ENCODE data around the gene SATL1. TPM values are rescaled to one million over a fixed set of nuclear protein-coding genes. Genes with fewer than 3 reads are reported as not detected.
"Not testable (repeated sequence)": the region's sequence is repeated elsewhere in the genome, so short reads cannot be mapped to it uniquely, and the experiment has no call there.

The SATL1 gene, protein sequence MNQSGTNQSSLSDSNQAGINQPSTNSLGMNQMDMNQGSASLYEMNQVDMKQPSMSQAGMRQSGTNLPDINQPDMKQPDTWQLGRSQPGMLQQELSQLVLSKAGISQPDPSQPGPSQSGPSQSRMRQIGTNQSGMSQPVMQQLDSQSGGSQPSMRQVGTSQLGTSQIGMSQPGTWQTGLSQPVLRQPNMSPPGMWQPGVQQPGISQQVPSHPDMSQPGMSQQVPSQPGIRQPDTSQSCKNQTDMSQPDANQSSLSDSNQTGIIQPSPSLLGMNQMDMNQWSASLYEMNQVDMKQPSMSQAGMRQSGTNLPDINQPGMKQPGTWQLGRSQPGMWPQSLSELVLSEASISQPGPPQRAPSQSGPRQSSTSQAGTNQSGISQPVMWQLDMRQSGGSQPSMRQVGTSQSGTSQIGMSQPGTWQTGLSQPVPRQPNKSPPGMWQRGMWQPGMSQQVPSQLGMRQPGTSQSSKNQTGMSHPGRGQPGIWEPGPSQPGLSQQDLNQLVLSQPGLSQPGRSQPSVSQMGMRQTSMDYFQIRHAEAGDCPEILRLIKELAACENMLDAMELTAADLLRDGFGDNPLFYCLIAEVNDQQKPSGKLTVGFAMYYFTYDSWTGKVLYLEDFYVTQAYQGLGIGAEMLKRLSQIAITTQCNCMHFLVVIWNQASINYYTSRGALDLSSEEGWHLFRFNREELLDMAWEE
- total RNA-seq, result not detected in 2 replicates

- H3K27me3 Mint-ChIP-seq (ENCODE audit: low read depth), result peaks cover 22% of the 10 kb centered on the region
- no peaks in the 10 kb centered on the region for H3K9me3 Mint-ChIP-seq
- DNase-seq (ENCODE audit: low spot score), result no peak
- H3K4me1 Mint-ChIP-seq (ENCODE audit: low read depth), result peaks cover 8% of the 10 kb centered on the region
- peak within 1 kb of the TSS; percentile 72 for H3K27ac Mint-ChIP-seq
- intact Hi-C loops (cut with micrococcal nuclease), result no loop called here
- H3K4me3 Mint-ChIP-seq (ENCODE audit: low read depth), result peak within 1 kb of the TSS; percentile 94
- H3K36me3 Mint-ChIP-seq (ENCODE audit: low read depth), result no peaks in the 10 kb centered on the region
Measured at GRCh38 chrX:85243761-85244449, at the start of gene SATL1, which contains the start of gene ZNF711. TSS of gene SATL1 (minus strand) at chrX:85243779. CDS start at chrX:85108968, 134,811 bp downstream. TSS of gene ZNF711 (plus strand) at chrX:85243991. CDS start at chrX:85247573, 3,582 bp downstream.

DNA sequence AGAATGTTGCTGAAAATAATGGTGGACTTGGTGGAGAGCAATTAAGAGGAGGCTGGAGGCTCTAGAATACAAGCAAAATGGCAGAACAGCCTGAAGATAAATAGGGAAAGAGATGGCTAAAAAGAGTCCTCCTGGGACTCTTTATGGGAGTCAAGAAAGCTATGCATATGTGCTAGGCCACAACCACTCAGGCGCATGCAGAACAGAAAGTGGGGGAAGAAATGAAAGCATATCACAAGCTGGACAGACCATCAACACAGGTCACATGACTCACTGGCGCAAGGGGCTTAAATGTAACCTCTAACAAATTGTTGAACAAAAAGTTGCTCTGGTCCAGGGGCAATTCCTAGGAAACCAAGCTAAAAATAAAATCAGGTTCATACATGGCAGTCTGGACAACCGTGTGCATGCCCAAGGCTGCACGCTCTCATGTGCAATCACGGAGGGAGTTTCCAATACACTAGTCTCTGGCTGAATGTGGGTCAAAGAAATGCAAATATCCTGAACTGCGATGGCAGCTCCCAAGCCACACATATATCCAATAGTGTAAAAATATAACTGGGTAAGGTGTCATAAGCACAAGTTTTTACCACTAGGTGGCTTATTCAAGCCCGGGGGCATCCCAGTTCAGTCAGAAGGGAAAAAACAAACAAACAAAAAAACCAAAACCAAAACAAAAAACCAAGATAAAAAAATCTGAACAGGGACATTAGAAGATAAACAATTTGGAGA lies 45.6 kb upstream of the SATL1 start:
- intact Hi-C loops (cut with micrococcal nuclease), result no loop called here
- Mint-ChIP-seq H3K27ac (no peak overlapping the region), H3K4me1 (ENCODE audit: low read depth) (no peaks in the 10 kb centered on the region), H3K4me3 (ENCODE audit: low read depth) (no peak overlapping the region), H3K27me3 (ENCODE audit: low read depth) (no peaks in the 10 kb centered on the region), H3K36me3 (ENCODE audit: low read depth) (no peaks in the 10 kb centered on the region), H3K9me3 (peaks cover 8% of the 10 kb centered on the region)
- DNase-seq (ENCODE audit: low spot score), result no peak

DNA sequence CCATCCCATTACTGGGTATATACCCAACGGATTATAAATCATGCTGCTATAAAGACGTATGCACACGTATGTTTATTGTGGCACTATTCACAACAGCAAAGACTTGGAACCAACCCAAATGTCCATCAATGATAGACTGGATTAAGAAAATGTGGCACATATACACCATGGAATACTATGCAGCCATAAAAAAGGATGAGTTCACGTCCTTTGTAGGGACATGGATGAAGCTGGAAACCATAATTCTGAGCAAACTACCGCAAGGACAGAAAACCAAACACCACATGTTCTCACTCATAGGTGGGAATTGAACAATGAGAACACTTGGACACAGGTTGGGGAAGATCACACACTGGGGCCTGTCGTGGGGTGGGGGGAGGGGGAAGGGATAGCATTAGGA lies 41.7 kb upstream of the SATL1 start:
- intact Hi-C loops (cut with micrococcal nuclease); H3K4me3 Mint-ChIP-seq (ENCODE audit: low read depth); H3K27me3 Mint-ChIP-seq (ENCODE audit: low read depth); H3K36me3 Mint-ChIP-seq (ENCODE audit: low read depth); H3K9me3 Mint-ChIP-seq; DNase-seq (ENCODE audit: low spot score); H3K27ac Mint-ChIP-seq; H3K4me1 Mint-ChIP-seq (ENCODE audit: low read depth): not testable (repeated sequence)

DNA sequence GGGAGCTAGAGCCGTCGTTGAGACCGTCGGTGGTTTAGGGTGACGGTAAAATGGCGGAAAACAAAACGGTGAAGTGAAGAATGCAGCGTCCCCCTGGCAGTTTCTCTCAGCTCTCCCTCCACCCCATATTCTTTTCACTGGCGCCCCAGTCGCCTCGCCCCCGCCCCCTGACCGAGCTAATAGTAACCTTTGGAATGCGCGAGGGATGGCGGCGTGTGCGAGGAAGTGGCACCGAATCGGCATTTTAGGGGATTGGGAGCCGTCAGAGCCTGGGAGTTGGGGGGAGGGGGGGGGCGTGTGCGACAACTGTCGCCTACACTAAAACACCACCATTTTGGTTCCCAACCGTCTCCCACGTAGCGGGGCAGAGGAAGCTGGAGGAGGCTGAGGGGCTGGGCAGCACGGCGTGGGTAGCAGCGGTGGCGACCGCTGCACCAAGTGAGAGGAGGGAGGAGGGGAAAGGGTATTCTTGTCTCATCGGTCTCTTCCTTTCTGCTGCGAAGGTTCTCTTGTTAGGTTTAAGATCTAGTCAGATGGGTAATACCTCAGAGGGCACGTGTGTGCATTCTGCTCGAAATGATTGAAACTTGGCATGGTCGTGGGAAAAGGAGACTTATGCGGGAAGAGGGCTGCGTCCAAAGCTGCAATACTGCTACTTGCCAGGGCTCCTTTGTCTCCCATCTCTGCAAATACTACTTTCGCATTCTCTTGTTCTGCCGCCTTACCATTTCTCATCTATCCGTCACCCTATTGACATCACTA lies 1.1 kb upstream of the SATL1 start:
- intact Hi-C loops (cut with micrococcal nuclease), result no loop called here
- DNase-seq (ENCODE audit: low spot score), result no peak
- Mint-ChIP-seq H3K4me3 (ENCODE audit: low read depth) (peak overlapping the region; percentile 94), H3K4me1 (ENCODE audit: low read depth) (peaks cover 8% of the 10 kb centered on the region), H3K27me3 (ENCODE audit: low read depth) (peaks cover 22% of the 10 kb centered on the region), H3K36me3 (ENCODE audit: low read depth) (no peaks in the 10 kb centered on the region), H3K9me3 (no peaks in the 10 kb centered on the region), H3K27ac (peak overlapping the region; percentile 72)

DNA sequence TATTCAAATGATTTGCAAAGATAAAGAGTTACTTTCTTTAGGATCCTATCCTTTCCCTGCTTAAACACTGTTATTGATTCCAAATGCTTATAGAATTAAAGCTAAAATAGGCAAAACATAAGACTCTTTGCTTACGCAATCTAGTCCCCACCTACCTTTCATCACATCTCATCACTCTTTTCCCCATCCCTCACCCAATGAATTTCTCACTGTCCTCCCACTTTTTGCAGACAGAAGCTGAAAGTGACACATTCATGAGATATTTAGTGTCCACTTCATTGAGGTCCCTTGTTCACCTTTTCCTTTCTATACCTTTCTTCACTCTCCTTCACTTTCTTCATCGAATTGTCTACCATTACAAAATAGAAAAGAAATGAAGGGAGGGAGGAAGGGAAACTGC lies 424 bp downstream of the SATL1 start:
- intact Hi-C loops (cut with micrococcal nuclease), result no loop called here
- Mint-ChIP-seq H3K4me1 (ENCODE audit: low read depth) (peaks cover 8% of the 10 kb centered on the region), H3K27me3 (ENCODE audit: low read depth) (peaks cover 22% of the 10 kb centered on the region), H3K36me3 (ENCODE audit: low read depth) (no peaks in the 10 kb centered on the region), H3K27ac (no peak overlapping the region), H3K9me3 (no peaks in the 10 kb centered on the region), H3K4me3 (ENCODE audit: low read depth) (peak overlapping the region; percentile 33)
- DNase-seq (ENCODE audit: low spot score), result no peak

DNA sequence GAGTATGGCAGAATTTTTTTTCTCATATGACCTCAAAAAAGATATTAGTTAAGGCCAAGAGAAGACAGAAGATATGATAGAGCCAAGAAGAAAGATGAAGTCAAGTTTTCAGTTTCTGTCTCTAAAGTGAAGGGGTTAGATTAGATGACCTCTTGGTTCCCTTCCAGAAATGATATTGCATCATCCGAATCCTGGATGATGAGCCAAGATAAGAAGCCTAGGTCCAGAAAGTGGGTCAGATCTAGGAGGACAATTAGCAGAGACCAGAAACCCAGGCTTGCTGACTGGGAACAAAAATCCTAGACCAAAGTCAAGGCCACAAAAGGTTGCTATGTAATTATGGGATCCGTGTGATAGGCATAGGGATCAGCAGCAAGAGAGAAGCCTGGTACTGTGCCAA lies 20.2 kb downstream of the SATL1 start:
- H3K4me1 Mint-ChIP-seq (ENCODE audit: low read depth), result no peaks in the 10 kb centered on the region
- H3K9me3 Mint-ChIP-seq, result no peaks in the 10 kb centered on the region
- H3K4me3 Mint-ChIP-seq (ENCODE audit: low read depth), result no peak overlapping the region
- H3K27me3 Mint-ChIP-seq (ENCODE audit: low read depth), result no peaks in the 10 kb centered on the region
- DNase-seq (ENCODE audit: low spot score), result no peak
- intact Hi-C loops (cut with micrococcal nuclease), result no loop called here
- H3K27ac Mint-ChIP-seq, result no peak overlapping the region
- H3K36me3 Mint-ChIP-seq (ENCODE audit: low read depth), result no peaks in the 10 kb centered on the region

GRCh38 chrX:85221361-85221760 lies 22.2 kb downstream of the SATL1 start:
- intact Hi-C loops (cut with micrococcal nuclease), result no loop called here
- H3K9me3 Mint-ChIP-seq, result no peaks in the 10 kb centered on the region
- no peak overlapping the region for H3K27ac Mint-ChIP-seq
- H3K4me3 Mint-ChIP-seq (ENCODE audit: low read depth), result no peak overlapping the region
- H3K36me3 Mint-ChIP-seq (ENCODE audit: low read depth), result no peaks in the 10 kb centered on the region
- DNase-seq (ENCODE audit: low spot score), result no peak
- no peaks in the 10 kb centered on the region for H3K4me1 Mint-ChIP-seq (ENCODE audit: low read depth)
- no peaks in the 10 kb centered on the region for H3K27me3 Mint-ChIP-seq (ENCODE audit: low read depth)

DNA sequence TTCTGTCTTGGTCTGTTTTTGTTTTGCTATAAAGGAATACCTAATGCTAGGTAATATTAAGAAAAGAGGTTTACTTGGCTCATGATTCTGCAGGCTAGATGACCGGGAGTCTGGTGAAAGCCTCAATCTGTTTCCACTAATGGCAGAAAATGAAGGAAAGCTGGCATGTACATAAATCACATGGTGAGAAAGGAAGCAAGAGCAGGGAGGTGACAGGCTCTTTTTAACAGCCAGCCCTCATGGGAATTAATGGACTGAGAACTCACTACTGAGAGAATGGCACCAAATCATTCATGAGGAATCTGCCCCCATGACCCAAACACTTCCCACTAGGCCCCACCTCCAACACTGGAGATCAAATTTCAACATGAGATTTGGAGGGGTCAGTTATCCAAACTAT lies 27.6 kb downstream of the SATL1 start:
- no peak overlapping the region for H3K27ac Mint-ChIP-seq
- H3K9me3 Mint-ChIP-seq, result no peaks in the 10 kb centered on the region
- H3K27me3 Mint-ChIP-seq (ENCODE audit: low read depth), result no peaks in the 10 kb centered on the region
- intact Hi-C loops (cut with micrococcal nuclease), result no loop called here
- no peak for DNase-seq (ENCODE audit: low spot score)
- H3K4me3 Mint-ChIP-seq (ENCODE audit: low read depth), result no peak overlapping the region
- no peaks in the 10 kb centered on the region for H3K36me3 Mint-ChIP-seq (ENCODE audit: low read depth)
- no peaks in the 10 kb centered on the region for H3K4me1 Mint-ChIP-seq (ENCODE audit: low read depth)

- H3K9me3 Mint-ChIP-seq, result peaks cover 7% of the 10 kb centered on the region
- H3K27ac Mint-ChIP-seq, result no peak overlapping the region
- H3K4me3 Mint-ChIP-seq (ENCODE audit: low read depth), result no peak overlapping the region
- no peaks in the 10 kb centered on the region for H3K4me1 Mint-ChIP-seq (ENCODE audit: low read depth)
- no peaks in the 10 kb centered on the region for H3K36me3 Mint-ChIP-seq (ENCODE audit: low read depth)
- intact Hi-C loops (cut with micrococcal nuclease), result no loop called here
- no peak for DNase-seq (ENCODE audit: low spot score)
- no peaks in the 10 kb centered on the region for H3K27me3 Mint-ChIP-seq (ENCODE audit: low read depth)
Measured at GRCh38 chrX:85213792-85214530, 29.6 kb downstream of the SATL1 start.

DNA sequence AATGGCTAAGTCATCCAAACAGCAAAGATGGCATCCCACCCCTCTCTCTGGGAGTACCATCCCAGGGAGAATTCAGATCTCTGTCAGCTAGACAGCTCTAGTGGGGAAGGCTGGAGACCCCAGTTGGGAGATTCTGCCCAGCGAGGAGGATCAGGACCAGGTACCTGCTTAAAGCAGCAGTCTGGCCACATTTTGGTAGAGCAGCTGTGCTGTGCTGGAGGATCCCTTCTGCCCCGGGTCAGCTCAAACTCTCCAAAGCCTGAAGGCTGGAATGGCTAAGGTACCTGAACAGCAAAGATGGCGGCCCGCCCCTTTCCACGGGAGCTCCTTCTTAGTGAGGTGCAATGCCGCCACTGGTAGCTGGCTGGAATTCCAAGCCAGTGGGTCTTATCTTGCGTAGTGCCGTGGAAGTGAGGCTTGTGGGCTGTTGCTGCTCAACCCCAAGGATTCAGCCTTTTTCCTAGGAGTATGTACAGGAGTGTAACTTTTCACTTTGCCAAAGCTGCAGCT lies 40.1 kb downstream of the SATL1 start:
- intact Hi-C loops (cut with micrococcal nuclease), result no loop called here
- no peak for DNase-seq (ENCODE audit: low spot score)
- no peaks in the 10 kb centered on the region for H3K4me1 Mint-ChIP-seq (ENCODE audit: low read depth)
- no peak overlapping the region for H3K4me3 Mint-ChIP-seq (ENCODE audit: low read depth)
- H3K27me3 Mint-ChIP-seq (ENCODE audit: low read depth), result no peaks in the 10 kb centered on the region
- H3K9me3 Mint-ChIP-seq, result no peaks in the 10 kb centered on the region
- no peak overlapping the region for H3K27ac Mint-ChIP-seq
- H3K36me3 Mint-ChIP-seq (ENCODE audit: low read depth), result no peaks in the 10 kb centered on the region

GRCh38 chrX:85196319-85196718 lies 47.3 kb downstream of the SATL1 start:
- H3K9me3 Mint-ChIP-seq, result peaks cover 5% of the 10 kb centered on the region
- intact Hi-C loops (cut with micrococcal nuclease), result no loop called here

More at GRCh38 chrX:85196319-85196718, 47.3 kb downstream of the SATL1 start:
- Mint-ChIP-seq H3K4me3 (ENCODE audit: low read depth) (no peak overlapping the region), H3K27me3 (ENCODE audit: low read depth) (no peaks in the 10 kb centered on the region), H3K36me3 (ENCODE audit: low read depth) (no peaks in the 10 kb centered on the region), H3K27ac (no peak overlapping the region), H3K4me1 (ENCODE audit: low read depth) (no peaks in the 10 kb centered on the region)
- DNase-seq (ENCODE audit: low spot score), result no peak
